Skin of body (tissue), 2 donors: ENCODE measurements around the gene KIF4A. TPM values are rescaled to one million over a fixed set of nuclear protein-coding genes. Genes with fewer than 3 reads are reported as not detected.

Experiments used
- small RNA-seq: library from RNA; depleted of rRNA; stranded (forward); fragments of <200 nt; gene quantifications from one replicate; pipeline ENCODE3, GENCODE V24; 2014; ENCODE audit warnings: low replicate concordance
- total RNA-seq: library from RNA; depleted of rRNA; stranded (reverse); fragments of >200 nt; gene quantifications from one replicate; pipeline ENCODE4 v1.2.3, GENCODE V29; 2014

Gene KIF4A
- total RNA-seq, 1 donor from 2014 or later = 5.8 TPM

Small RNA genes lying within 50 kb of the gene (small RNA-seq; reads per million reads assigned to genes)
- gene RNA5SP507 (not detected), gene RNU4-81P (not detected), gene RNY4P23 (2.2 reads per million, percentile 86 among the genes with 10 or more reads in this experiment)

Other genes with a start within 250 kb of the KIF4A start
- gene AWAT2, start 240.2 kb upstream of the KIF4A start, total RNA-seq = 2.5 TPM
- not detected for gene OTUD6A, start 227.6 kb upstream of the KIF4A start, total RNA-seq
- 59.1 TPM for gene IGBP1, start 156.7 kb upstream of the KIF4A start, total RNA-seq
- gene DGAT2L6, start 112.6 kb upstream of the KIF4A start, total RNA-seq = 12.4 TPM
- 4.7 TPM for gene AWAT1, start 55.4 kb upstream of the KIF4A start, total RNA-seq
- gene P2RY4, start 29.9 kb upstream of the KIF4A start, total RNA-seq = 0.69 TPM
- gene ARR3, start 21.8 kb upstream of the KIF4A start, total RNA-seq = not detected
- not detected for gene RAB41, start 7.9 kb upstream of the KIF4A start, total RNA-seq
- gene PDZD11, start 177 bp upstream of the KIF4A start, total RNA-seq = 19.8 TPM
- gene GDPD2, start 133.2 kb downstream of the KIF4A start, total RNA-seq = 0.30 TPM
- 10.6 TPM for gene DLG3, start 154.7 kb downstream of the KIF4A start, total RNA-seq